Natural killer cell (primary cell): ENCODE measurements around the gene VAV1. TPM values are rescaled to one million over a fixed set of nuclear protein-coding genes. Genes with fewer than 3 reads are reported as not detected.
"Not testable (repeated sequence)": the region's sequence is repeated elsewhere in the genome, so short reads cannot be mapped to it uniquely, and the experiment has no call there.

ENCODE experiments used
- ATAC-seq, 3 donors: fragments of 150-1000 bp in 2 of 3; fragments of 200-7000 bp in 1 of 3; cut with Tn5 transposase; 1 replicate in 1 of 3; 2 replicates in 2 of 3; pipeline ENCODE4 v1.10.0; 2021; ENCODE audit warnings: mild to moderate bottlenecking in 2 of 3, moderate library complexity in 2 of 3
- DNase-seq, 2 donors: peaks; one replicate each; pipeline versions ENCODE4 v3.0.0 to v3.0.0-alpha.2; 2013 to 2021; ENCODE audit warnings: mixed read lengths in 1 of 2
- H3K27ac ChIP-seq: one replicate; pipeline ENCODE4 v1.5.1; 2013; ENCODE audit warnings: mild to moderate bottlenecking, low read length
- H3K27me3 ChIP-seq: one replicate; pipeline ENCODE4 v1.6.1; 2013; ENCODE audit warnings: low read length; ENCODE audit not compliant: control insufficient read depth, insufficient read depth
- H3K36me3 ChIP-seq: one replicate; pipeline ENCODE4 v1.6.1; 2013; ENCODE audit warnings: low read length; ENCODE audit not compliant: control insufficient read depth, insufficient read depth
- H3K4me1 ChIP-seq: one replicate; pipeline ENCODE4 v1.6.1; 2013; ENCODE audit warnings: low read length; ENCODE audit not compliant: control insufficient read depth, insufficient read depth
- H3K4me3 ChIP-seq: one replicate; pipeline ENCODE4 v1.5.1; 2013; ENCODE audit warnings: low read length
- H3K9me3 ChIP-seq: one replicate; pipeline ENCODE4 v1.6.1; 2013; ENCODE audit warnings: low read length; ENCODE audit not compliant: control insufficient read depth, insufficient read depth
- H3K27ac Mint-ChIP-seq, 2 donors: one replicate each; pipeline ENCODE4 v1.8.0; 2022; ENCODE audit warnings: mild to moderate bottlenecking in 2 of 2, mixed read lengths in 2 of 2, moderate library complexity in 1 of 2
- H3K27me3 Mint-ChIP-seq, 2 donors: one replicate each; pipeline ENCODE4 v1.8.0; 2022; ENCODE audit warnings: low read depth in 2 of 2, mixed read lengths in 2 of 2
- H3K36me3 Mint-ChIP-seq: one replicate; pipeline ENCODE4 v1.8.0; 2022; ENCODE audit warnings: mixed read lengths
- H3K4me1 Mint-ChIP-seq, 2 donors: one replicate each; pipeline ENCODE4 v1.8.0; 2022; ENCODE audit warnings: mixed read lengths in 2 of 2
- H3K4me3 Mint-ChIP-seq: one replicate; pipeline ENCODE4 v1.8.0; 2022; ENCODE audit warnings: mild to moderate bottlenecking, moderate library complexity, mixed read lengths
- H3K9me3 Mint-ChIP-seq, 2 donors: one replicate each; pipeline ENCODE4 v1.8.0; 2022; ENCODE audit warnings: mixed read lengths in 2 of 2
- WGBS: methylation state at CpG from one replicate; pipeline ENCODE4 v1.1.7; 2013; ENCODE audit warnings: missing lambda C conversion rate; ENCODE audit not compliant: insufficient coverage; 5-methylcytosine and 5-hydroxymethylcytosine counted together
- intact Hi-C: fragments of 100-400 bp; cut with micrococcal nuclease; formaldehyde crosslinking; loops from one replicate; pipeline ENCODE4 v1.14.2; 2022
- total RNA-seq, 4 donors: library from RNA; stranded (reverse); fragments of 120-200 nt in 1 of 4; gene quantifications; one replicate each; pipeline versions ENCODE4 v1.2.3 to v1.2.4, GENCODE V29; 2013 to 2022
- TF ChIP-seq, protein P1 (sequence below): fragments of 200-600 bp; IDR thresholded peaks from one replicate; pipeline ENCODE4 v1.8.0; 2022; ENCODE audit warnings: antibody characterized with exemption

The VAV1 gene
- total RNA-seq, 3 donors from 2014 or later (not counting 1 experiment from before 2014, with no cell fraction given) = 141 to 167 (median 164) TPM

DNA sequence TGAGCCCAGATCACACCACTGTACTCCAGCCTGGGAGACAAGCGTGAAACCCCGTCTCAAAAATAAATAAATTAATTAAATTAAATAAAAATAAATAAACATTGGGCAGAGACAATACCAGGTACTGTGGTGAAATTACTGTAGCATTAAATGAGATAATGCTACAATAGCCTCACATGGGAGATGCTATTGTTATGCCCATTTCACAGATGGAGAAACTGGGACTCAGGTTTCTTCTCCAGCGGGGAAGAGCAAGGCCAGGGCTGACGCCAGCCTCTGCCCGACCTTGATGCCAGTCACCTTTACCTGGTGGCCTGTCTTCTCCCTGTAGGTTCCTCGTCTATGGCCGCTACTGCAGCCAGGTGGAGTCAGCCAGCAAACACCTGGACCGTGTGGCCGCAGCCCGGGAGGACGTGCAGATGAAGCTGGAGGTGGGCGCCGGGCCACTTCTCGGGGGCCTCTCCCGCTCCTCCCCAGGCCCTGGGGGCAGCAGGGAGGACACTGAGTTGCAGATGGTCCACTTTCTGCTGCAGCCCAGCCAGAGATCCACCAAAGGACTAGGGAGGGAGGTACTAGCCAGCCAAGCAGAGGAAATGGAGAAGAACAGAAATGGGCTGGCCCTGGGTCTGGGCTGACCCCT lies 53.9 kb downstream of the VAV1 start:
- no peak for ATAC-seq
- Mint-ChIP-seq H3K36me3 (no peaks in the 10 kb centered on the region), H3K4me3 (no peak overlapping the region), H3K27me3 (no peaks in the 10 kb centered on the region), H3K9me3 (no peaks in the 10 kb centered on the region), H3K4me1 (peaks cover 0 to 23% of the 10 kb centered on the region in 2 donors), H3K27ac (no peak overlapping the region)
- intact Hi-C loops = no loop called here
- Histone ChIP-seq H3K4me1 (peaks cover 3% of the 10 kb centered on the region), H3K27me3 (no peaks in the 10 kb centered on the region), H3K27ac (no peak overlapping the region), H3K4me3 (no peak overlapping the region), H3K9me3 (no peaks in the 10 kb centered on the region), H3K36me3 (peaks cover 72% of the 10 kb centered on the region)
- no peak for DNase-seq
- WGBS = 97% methylated on average over 13 of the region's 15 CpGs
- TF ChIP-seq, protein P1, sequence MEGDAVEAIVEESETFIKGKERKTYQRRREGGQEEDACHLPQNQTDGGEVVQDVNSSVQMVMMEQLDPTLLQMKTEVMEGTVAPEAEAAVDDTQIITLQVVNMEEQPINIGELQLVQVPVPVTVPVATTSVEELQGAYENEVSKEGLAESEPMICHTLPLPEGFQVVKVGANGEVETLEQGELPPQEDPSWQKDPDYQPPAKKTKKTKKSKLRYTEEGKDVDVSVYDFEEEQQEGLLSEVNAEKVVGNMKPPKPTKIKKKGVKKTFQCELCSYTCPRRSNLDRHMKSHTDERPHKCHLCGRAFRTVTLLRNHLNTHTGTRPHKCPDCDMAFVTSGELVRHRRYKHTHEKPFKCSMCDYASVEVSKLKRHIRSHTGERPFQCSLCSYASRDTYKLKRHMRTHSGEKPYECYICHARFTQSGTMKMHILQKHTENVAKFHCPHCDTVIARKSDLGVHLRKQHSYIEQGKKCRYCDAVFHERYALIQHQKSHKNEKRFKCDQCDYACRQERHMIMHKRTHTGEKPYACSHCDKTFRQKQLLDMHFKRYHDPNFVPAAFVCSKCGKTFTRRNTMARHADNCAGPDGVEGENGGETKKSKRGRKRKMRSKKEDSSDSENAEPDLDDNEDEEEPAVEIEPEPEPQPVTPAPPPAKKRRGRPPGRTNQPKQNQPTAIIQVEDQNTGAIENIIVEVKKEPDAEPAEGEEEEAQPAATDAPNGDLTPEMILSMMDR = no peak

DNA sequence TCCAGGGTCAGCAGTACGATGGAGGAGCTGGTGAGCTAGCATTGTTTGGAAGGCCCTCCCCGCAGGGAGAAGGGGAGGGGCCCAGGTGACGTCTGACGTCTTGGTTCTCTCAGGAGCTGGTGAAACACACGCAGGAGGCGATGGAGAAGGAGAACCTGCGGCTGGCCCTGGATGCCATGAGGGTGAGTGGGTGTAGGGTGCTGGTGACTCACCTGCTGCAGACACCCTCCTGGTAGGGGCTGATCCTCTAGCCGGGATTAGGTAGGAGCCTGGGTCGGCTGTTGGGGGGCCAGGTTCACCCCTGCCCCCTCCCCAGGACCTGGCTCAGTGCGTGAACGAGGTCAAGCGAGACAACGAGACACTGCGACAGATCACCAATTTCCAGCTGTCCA lies 55.8 kb downstream of the VAV1 start:
- Histone ChIP-seq H3K27me3 (no peaks in the 10 kb centered on the region), H3K27ac (no peak overlapping the region), H3K4me3 (no peak overlapping the region), H3K36me3 (peaks cover 80% of the 10 kb centered on the region), H3K4me1 (peaks cover 3% of the 10 kb centered on the region), H3K9me3 (no peaks in the 10 kb centered on the region)
- peak overlapping the region; percentile 18 to 89 for H3K27ac Mint-ChIP-seq
- peaks cover 0 to 29% of the 10 kb centered on the region in 2 donors for H3K4me1 Mint-ChIP-seq
- DNase-seq (no peak), ATAC-seq (no peak)
- peaks cover 10% of the 10 kb centered on the region for H3K36me3 Mint-ChIP-seq
- H3K27me3 Mint-ChIP-seq = no peaks in the 10 kb centered on the region
- intact Hi-C loops = no loop called here
- TF ChIP-seq, protein P1 = no peak
- no peaks in the 10 kb centered on the region for H3K9me3 Mint-ChIP-seq
- WGBS = 97% methylated on average over 14 of the region's 14 CpGs
- H3K4me3 Mint-ChIP-seq = no peak overlapping the region

DNA sequence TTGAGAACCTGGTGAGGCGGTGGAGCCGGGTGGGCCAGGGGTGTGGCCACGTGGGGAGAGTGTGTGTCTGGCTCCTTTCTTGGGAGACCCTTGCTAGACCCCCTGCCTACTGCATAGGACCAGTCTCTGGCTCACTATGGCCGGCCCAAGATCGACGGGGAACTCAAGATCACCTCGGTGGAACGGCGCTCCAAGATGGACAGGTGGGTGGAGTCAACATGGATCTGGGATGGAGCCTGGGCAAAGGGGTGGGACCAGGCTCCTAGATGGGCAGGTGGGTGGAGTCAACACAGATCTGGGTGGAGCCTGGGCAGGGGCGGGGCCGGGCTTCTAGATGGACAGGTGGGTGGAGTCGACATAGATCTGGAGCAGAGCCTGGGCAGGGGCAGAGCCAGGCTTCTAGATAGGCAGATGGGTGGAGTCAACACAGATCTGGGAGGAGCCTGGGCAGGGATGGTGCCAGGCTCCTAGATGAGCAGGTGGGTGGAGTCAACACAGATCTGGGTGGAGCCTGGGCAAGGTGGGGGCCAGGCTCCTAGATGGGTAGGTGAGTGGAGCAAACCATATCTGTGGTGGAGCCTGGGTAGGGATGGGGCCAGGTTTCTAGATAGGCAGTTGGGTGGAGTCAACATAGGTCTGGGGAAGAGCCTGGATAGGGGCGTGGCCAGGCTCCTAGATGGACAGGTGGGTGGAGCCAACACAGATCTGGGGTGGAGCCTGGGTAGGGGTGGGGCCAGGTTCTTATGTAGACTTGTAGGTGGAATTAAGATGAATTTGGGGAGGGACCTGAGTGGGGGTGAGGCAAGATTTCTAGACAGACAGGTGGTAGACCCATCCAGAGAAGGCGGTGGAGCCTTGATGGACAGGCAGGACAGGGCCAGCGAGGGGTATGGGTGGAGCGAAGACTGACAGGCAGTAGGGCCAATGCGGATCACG lies 56.5 kb downstream of the VAV1 start:
- Mint-ChIP-seq H3K36me3 (peaks cover 14% of the 10 kb centered on the region), H3K9me3 (no peaks in the 10 kb centered on the region), H3K4me3 (no peak overlapping the region), H3K27me3 (no peaks in the 10 kb centered on the region), H3K27ac (peak overlapping the region; percentile 65 to 89), H3K4me1 (peaks cover 0 to 24% of the 10 kb centered on the region in 2 donors)
- H3K4me1 ChIP-seq = peaks cover 3% of the 10 kb centered on the region
- H3K27ac ChIP-seq = no peak overlapping the region
- peaks cover 85% of the 10 kb centered on the region for H3K36me3 ChIP-seq
- H3K27me3 ChIP-seq = no peaks in the 10 kb centered on the region
- H3K9me3 ChIP-seq = no peaks in the 10 kb centered on the region
- TF ChIP-seq, protein P1 = no peak
- WGBS = 95% methylated on average over 18 of the region's 18 CpGs
- DNase-seq (peak; percentile 19 to 57), ATAC-seq (peak; percentile 64 to 82 (median 77))
- H3K4me3 ChIP-seq = no peak overlapping the region
- intact Hi-C loops = no loop called here

DNA sequence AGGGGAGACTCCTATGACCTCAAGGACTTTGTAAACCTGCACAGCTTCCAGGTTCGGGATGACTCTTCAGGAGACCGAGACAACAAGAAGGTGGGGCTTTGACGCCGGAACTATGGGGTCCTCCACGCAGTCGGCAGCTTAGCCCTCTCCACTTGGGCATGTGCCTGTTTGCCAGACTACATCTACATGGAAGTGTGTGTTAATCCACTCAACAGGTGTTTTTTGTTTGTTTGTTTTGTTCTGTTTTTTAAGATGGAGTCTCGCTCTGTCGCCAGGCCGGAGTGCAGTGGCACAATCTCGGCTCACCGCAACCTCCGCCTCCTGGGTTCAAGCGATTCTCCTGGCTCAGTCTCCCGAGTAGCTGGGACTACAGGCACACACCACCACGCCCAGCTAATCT lies 57.3 kb downstream of the VAV1 start:
- DNase-seq, H3K9me3 Mint-ChIP-seq, H3K4me3 Mint-ChIP-seq, H3K4me1 ChIP-seq, H3K27me3 Mint-ChIP-seq, H3K27me3 ChIP-seq, H3K27ac ChIP-seq, ATAC-seq, H3K4me3 ChIP-seq, H3K9me3 ChIP-seq, intact Hi-C loops: not testable (repeated sequence)
- H3K36me3 Mint-ChIP-seq = peaks cover 14% of the 10 kb centered on the region
- 99% methylated on average over 15 of the region's 15 CpGs for WGBS
- peaks cover 83% of the 10 kb centered on the region for H3K36me3 ChIP-seq
- peaks cover 0 to 24% of the 10 kb centered on the region in 2 donors for H3K4me1 Mint-ChIP-seq
- peak overlapping the region; percentile 65 to 89 for H3K27ac Mint-ChIP-seq

DNA sequence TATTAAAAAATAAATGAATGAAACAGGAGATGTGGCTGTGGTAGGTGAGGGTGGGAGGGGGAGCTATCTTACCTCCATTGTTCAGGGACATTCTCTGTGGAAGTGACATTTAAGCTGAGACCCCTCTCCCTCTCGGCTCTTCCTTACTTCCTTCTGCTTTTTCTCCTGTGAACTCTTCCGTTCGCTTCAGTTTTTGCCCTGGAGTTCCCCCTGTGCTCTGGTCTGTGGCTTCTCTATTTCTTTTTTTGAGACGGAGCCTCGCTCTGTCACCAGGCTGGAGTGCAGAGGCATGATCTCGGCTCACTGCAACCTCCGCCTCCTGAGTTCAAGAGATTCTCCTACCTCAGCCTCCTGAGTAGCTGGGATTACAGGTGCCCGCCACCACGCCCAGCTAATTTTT lies 58.6 kb downstream of the VAV1 start:
- H3K9me3 ChIP-seq, H3K4me3 ChIP-seq, H3K4me1 ChIP-seq, H3K4me3 Mint-ChIP-seq, ATAC-seq, H3K9me3 Mint-ChIP-seq, intact Hi-C loops, DNase-seq, H3K27me3 ChIP-seq, H3K27me3 Mint-ChIP-seq, H3K27ac ChIP-seq: not testable (repeated sequence)
- WGBS = 68% methylated on average over 9 of the region's 9 CpGs
- H3K4me1 Mint-ChIP-seq = peaks cover 0 to 21% of the 10 kb centered on the region in 2 donors
- peak overlapping the region in 1 of 2 donors; percentile 35 for H3K27ac Mint-ChIP-seq
- peaks cover 14% of the 10 kb centered on the region for H3K36me3 Mint-ChIP-seq
- peaks cover 80% of the 10 kb centered on the region for H3K36me3 ChIP-seq
